ENCODE results near the gene ELAVL3.

GRCh38 chr19:11483366-11484111, 2.7 kb upstream of the ELAVL3 start:
- no peak for TF ChIP-seq CTCF (IDR thresholded peaks at IDR 0.05)
- TF ChIP-seq ZFX (IDR thresholded peaks at IDR 0.05; ENCODE audit: borderline replicate concordance), result no peak
